Uterine smooth muscle cell (primary cell): ENCODE results near the gene FAM180B. TPM values are rescaled to one million over a fixed set of nuclear protein-coding genes. Genes with fewer than 3 reads are reported as not detected.

Experiments used
- total RNA-seq: library from RNA; depleted of rRNA; stranded (reverse); fragments of >200 nt; gene quantifications from 2 replicates; pipeline ENCODE4 v1.2.3, GENCODE V29; 2014

Gene FAM180B, protein sequence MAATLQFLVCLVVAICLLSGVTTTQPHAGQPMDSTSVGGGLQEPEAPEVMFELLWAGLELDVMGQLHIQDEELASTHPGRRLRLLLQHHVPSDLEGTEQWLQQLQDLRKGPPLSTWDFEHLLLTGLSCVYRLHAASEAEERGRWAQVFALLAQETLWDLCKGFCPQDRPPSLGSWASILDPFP
- 0.12 TPM in 1 of 2 replicates, not detected in the other for total RNA-seq

DNA sequence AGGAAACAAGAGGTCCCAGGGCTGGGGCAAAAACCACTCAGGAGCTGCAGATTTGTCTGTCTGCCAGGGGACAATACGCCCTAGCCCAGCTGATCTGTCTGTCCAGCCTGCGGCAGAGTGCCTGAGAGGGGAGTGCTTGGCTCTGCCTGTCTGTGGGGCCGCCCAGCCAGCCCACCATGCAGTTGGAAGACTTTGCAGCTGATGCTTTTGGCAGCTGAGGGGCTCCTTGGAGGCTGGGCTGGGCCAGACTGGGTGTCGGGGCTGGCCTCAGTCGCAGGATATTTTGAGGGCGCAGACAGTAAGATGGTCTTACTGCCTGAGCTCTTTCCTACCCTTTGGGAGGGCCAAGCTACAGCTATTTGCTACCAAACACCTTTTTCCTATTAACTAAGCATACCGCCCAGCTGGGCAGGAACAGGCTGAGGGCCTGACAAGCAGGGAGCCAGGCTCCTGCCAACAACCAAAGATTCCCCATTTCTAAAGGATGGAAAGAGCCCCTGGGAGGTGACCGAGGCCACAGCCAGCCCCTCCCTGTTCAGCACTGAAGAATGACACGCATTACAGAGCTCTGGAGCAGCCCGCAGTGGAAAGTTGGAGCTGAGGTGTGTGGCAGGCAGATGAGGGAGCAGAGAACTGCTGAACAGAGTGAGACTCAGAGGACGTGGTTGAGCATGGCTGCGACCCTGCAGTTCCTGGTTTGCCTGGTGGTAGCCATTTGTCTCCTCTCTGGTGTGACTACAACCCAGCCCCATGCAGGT, at the start of gene FAM180B:
TSS of gene FAM180B (plus strand) at position 581 of the 758 bp plus-strand sequence. CDS start at position 672, 91 bp downstream.

DNA sequence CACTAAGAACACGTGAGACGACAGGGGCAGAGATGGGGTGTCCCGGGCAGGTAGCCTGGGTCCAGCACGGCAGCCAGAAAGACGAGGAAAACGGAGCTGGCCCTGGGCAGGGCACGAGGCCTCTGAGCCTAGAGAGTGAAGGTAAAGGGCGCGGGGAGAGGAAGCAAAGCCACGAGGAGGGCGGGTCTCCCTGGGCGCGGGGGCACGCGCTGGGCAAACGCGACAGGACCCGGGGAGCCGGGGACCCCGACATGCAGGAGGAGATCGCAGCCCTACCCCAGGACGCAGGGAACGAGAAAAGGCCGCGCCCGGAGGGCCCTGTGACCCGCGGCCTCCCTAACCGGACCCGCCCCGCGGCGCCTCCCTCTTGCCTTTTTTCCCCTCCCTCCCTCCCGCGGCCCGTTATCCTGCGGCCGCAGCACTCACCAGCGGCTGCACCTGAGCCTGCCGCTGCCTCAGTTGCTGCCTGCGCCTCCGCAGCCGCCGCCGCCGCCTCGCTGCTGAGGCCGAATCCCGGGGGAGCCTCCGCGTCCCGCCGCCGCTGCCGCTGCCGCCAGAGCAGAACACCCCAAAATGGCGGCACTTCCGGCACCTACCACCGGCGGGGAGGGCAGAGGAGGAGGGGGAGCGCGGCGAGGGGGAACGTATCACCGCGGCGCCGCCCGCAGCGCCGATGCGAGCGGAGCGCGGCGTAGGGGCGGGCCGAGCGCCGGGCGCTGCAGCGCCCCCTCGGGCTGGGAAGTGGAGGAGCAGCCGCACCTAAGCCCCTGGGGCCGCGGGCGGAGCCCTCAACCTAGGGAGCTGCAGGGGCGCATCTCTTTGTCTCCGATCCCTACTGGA, 33.7 kb upstream of the FAM180B start, which contains the start of gene CELF1:
TSS of gene CELF1 (minus strand) at position 567 of the 840 bp plus-strand sequence. CDS start 53,609 bp downstream, outside the sequence.

DNA sequence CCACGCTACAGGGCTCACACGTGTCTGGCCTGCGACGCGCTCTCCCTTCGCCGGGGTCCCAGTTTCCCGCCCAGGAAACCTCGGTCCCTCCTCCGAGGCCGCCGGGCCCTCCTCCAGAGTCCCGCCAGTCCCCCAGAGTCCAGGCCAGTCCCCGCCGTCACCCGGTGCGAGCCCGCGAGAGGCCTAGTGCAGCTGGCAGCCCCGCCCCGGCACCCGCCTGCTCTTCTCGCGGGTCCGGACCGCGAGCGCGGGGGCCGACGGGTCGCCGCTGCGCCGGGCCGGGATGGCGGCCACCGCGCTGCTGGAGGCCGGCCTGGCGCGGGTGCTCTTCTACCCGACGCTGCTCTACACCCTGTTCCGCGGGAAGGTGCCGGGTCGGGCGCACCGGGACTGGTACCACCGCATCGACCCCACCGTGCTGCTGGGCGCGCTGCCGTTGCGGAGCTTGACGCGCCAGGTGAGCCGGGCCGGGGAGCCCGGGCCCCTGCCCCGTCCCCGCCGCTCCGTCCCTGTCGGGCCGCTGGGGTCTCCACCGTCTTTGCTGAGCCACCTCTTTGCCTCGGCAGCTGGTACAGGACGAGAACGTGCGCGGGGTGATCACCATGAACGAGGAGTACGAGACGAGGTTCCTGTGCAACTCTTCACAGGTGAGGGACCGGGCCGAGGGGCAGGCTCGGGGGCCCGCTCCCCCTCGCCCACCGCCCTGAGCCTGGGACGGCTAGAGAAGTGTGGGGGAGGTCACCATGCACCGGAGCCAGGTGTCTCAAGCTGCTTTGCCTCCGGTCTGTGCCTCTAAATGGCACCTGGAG, 20.9 kb upstream of the FAM180B start, which contains the start of gene PTPMT1:
TSS of gene PTPMT1 (plus strand) at position 260 of the 809 bp plus-strand sequence. CDS start at position 284, 24 bp downstream.

DNA sequence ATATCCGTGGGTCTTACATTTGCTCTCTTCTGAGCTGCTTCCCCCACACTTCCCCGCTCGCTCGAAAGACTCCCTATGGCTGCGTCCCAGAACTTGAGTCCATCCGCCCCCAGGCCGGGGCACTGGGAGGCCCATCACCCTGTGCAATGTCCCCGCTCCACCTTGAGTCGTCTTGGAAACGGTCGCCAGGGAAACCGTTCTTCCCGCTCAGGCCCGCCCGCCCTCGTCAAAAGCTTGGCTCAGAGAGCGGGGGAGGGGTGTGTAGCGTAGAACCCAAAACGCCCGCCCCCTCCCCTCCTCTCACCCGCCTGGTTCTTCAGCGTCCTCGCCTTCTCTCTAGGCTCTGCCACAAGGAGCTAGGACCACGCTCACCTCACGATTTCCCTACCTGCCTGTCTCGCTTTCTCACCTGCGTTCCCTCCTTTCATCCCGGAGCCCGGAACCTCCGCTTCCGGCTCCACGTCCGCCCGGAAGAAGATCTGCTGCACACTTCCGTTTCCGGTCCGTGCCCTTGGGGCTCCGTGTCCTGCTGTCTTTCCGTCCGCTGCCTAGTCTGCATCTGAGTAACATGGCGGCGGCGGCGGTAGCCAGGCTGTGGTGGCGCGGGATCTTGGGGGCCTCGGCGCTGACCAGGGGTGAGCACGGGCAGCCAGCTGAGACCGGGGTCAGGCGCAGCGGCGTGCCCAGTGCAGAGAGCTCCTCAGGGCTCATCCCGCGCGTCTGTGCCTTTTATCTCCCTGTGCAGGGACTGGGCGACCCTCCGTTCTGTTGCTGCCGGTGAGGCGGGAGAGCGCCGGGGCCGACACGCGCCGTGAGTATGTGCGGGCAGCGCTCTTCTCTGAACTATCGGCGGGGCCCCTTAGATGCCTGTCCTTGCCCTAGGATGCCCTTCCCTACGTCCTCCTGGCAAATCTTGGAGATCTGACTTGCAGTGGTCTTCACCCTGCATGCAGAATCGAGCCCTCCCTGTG, 7.7 kb upstream of the FAM180B start, which contains the start of the genes KBTBD4 and NDUFS3:
TSS of gene KBTBD4 (minus strand) at position 447 of the 971 bp plus-strand sequence. CDS start at position 428, 19 bp downstream.
TSS of gene NDUFS3 (plus strand) at position 551 of the 971 bp plus-strand sequence. CDS start at position 569, 18 bp downstream.

DNA sequence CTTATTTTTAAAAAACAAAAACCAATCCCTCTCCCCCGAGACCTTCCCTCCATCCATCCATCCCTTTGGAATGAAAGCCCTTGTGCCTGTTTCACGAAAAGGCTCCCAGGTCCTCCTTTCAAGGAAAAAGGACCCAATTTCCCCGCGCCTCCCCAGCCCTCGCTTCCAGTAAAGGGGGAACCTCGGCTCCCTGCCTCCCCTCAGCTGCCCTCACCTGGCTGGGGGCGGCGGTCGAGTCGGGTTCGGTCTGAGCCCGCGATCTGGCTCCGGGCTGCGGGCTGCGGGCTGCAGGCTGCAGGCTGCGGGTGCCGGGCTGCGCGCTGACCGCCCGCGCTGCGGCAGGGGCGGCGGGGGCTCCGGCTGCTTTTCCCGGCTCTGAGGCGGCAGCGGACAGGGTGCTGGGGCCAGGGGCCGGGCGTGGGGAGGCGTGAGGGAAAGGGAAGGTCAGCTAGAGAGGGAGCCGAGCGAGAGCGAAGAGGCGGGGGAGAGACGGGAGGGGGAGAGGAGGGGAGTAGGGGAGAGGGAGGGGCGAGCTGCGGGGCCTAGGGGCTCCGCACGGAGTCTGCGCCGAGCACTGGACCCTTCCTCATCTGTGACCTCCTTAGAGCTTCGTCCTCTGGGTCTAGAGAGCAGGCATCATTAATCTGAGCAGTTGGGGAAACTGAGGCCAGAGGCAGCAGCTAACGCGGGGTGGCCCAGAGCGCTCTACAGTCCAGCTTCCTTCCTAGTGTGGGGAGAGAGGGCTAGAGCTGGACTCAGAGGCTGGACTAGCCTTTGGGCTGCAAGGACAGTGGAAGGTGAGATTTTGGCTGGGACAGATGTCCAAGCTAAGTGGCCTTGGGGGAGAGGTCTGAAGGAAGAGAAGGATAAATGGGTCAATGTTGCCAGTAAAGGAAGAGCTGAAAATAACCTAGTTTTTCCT, 7.7 kb downstream of the FAM180B start, which contains the start of gene C1QTNF4:
TSS of gene C1QTNF4 (minus strand) at position 478 of the 922 bp plus-strand sequence. CDS start 3,601 bp downstream, outside the sequence.

Other genes with a start within 250 kb of the FAM180B start
- gene MYBPC3, start 234.0 kb upstream of the FAM180B start, total RNA-seq: not detected in 2 replicates
- gene SPI1, start 208.1 kb upstream of the FAM180B start, total RNA-seq: not detected in 2 replicates
- gene SLC39A13, start 178.1 kb upstream of the FAM180B start, total RNA-seq: 58.9 and 70.6 TPM in 2 replicates
- gene PSMC3, start 160.2 kb upstream of the FAM180B start, total RNA-seq: 149 and 340 TPM in 2 replicates
- gene RAPSN, start 137.5 kb upstream of the FAM180B start, total RNA-seq: not detected in 2 replicates
- gene CELF1, start 33.5 kb upstream of the FAM180B start, total RNA-seq: 114 and 128 TPM in 2 replicates
- 93.0 and 109 TPM in 2 replicates for gene PTPMT1, start 21.1 kb upstream of the FAM180B start, total RNA-seq
- 22.0 and 35.4 TPM in 2 replicates for gene KBTBD4, start 7.7 kb upstream of the FAM180B start, total RNA-seq
- 86.0 and 97.2 TPM in 2 replicates for gene NDUFS3, start 7.6 kb upstream of the FAM180B start, total RNA-seq
- 0.11 and 0.25 TPM in 2 replicates for gene C1QTNF4, start 7.7 kb downstream of the FAM180B start, total RNA-seq
- gene MTCH2, start 55.9 kb downstream of the FAM180B start, total RNA-seq: 101 and 136 TPM in 2 replicates
- gene AGBL2, start 128.7 kb downstream of the FAM180B start, total RNA-seq: 0.66 and 1.00 TPM in 2 replicates
- 88.4 and 97.6 TPM in 2 replicates for gene FNBP4, start 180.7 kb downstream of the FAM180B start, total RNA-seq